Activated naive CD8-positive, alpha-beta T cell treated with anti-CD3 and anti-CD28 coated beads, Interleukin-2, amount 10 ng/mL, durations not matched to agents 7 days and 5 days (primary cell): ENCODE measurements around the gene HIPK2. TPM values are rescaled to one million over a fixed set of nuclear protein-coding genes. Genes with fewer than 3 reads are reported as not detected.

Experiments used
- ATAC-seq: fragments of 150-1000 bp; cut with Tn5 transposase; one replicate; pipeline ENCODE4 v1.10.0; 2021; ENCODE audit warnings: low read depth, moderate library complexity
- POLR2A ChIA-PET: fragments of 350-600 bp; sonication (Branson Sonifier 250); formaldehyde crosslinking; loops from one replicate; lab custom pipeline; 2021; ENCODE audit warnings: antibody characterized with exemption; lab: Charles Lee
- DNase-seq: peaks from one replicate; pipeline ENCODE4 v3.0.0; 2021
- H3K27ac Mint-ChIP-seq: one replicate; pipeline ENCODE4 v1.8.0; 2022; ENCODE audit warnings: mild to moderate bottlenecking, mixed read lengths
- H3K27me3 Mint-ChIP-seq: one replicate; pipeline ENCODE4 v1.8.0; 2022; ENCODE audit warnings: mild to moderate bottlenecking, moderate library complexity, mixed read lengths
- H3K36me3 Mint-ChIP-seq: one replicate; pipeline ENCODE4 v1.8.0; 2021; ENCODE audit warnings: mild to moderate bottlenecking, mixed read lengths
- H3K4me1 Mint-ChIP-seq: one replicate; pipeline ENCODE4 v1.8.0; 2021; ENCODE audit warnings: mixed read lengths
- H3K4me3 Mint-ChIP-seq: one replicate; pipeline ENCODE4 v1.8.0; 2022; ENCODE audit warnings: mild to moderate bottlenecking, moderate library complexity, mixed read lengths
- H3K9me3 Mint-ChIP-seq: one replicate; pipeline ENCODE4 v1.8.0; 2021; ENCODE audit warnings: mixed read lengths
- total RNA-seq, 2 experiments: library from RNA; stranded (reverse); gene quantifications; one replicate each; pipeline ENCODE4 v1.2.3, GENCODE V29; 2021

HIPK2 gene
- total RNA-seq, 2 experiments from 2014 or later: 18.4 to 19.5 TPM

DNA sequence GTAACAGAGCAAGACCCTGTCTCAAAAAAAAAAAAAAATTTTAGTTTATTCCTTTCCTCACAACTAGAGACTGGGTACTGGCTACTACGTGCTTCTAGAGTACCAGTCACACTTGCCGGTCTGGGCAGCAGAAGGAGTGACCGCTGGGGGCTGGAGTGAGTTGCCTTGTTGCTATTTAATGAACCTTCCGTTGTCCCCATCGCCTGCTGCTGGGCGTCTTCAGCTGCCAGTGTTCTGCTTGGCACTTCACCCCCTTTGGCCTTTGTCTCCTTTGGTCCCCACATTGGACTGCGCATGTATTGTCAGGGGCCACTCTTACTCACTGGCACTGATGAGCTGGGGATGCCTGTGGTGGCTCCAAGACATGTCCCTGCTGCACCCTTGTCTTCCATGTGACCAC lies 143.7 kb downstream of the HIPK2 start:
- Mint-ChIP-seq H3K4me3 (no peak overlapping the region), H3K36me3 (peaks cover 17% of the 10 kb centered on the region), H3K9me3 (no peaks in the 10 kb centered on the region), H3K4me1 (peaks cover 26% of the 10 kb centered on the region), H3K27me3 (no peaks in the 10 kb centered on the region), H3K27ac (no peak overlapping the region)
- ATAC-seq (no peak), DNase-seq (no peak)
- POLR2A ChIA-PET: no interaction called here

DNA sequence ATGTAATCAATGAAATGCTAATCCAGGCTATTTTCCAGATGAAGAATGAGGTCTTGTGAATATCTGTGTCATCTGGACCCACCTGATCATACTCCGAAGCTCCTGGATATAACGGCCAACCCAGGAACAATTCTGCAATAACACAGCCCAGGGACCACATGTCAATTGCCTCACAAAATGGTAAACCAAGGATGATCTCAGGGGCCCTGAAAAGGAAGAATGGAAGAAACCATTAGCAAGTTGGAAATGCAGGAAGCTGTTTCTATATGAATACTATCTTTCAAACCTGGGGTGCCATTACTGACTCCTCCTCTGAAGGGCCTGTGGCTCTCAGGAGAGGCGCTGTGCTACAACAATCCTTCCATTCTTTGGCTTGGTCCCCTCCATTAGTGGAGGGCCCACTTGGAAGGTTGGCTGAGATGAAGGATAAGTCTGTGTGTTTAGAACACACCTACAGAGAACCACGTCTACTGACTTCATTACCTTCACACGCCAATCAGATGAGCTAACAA lies 146.2 kb downstream of the HIPK2 start:
- POLR2A ChIA-PET: no interaction called here
- H3K36me3 Mint-ChIP-seq: peaks cover 30% of the 10 kb centered on the region

DNA sequence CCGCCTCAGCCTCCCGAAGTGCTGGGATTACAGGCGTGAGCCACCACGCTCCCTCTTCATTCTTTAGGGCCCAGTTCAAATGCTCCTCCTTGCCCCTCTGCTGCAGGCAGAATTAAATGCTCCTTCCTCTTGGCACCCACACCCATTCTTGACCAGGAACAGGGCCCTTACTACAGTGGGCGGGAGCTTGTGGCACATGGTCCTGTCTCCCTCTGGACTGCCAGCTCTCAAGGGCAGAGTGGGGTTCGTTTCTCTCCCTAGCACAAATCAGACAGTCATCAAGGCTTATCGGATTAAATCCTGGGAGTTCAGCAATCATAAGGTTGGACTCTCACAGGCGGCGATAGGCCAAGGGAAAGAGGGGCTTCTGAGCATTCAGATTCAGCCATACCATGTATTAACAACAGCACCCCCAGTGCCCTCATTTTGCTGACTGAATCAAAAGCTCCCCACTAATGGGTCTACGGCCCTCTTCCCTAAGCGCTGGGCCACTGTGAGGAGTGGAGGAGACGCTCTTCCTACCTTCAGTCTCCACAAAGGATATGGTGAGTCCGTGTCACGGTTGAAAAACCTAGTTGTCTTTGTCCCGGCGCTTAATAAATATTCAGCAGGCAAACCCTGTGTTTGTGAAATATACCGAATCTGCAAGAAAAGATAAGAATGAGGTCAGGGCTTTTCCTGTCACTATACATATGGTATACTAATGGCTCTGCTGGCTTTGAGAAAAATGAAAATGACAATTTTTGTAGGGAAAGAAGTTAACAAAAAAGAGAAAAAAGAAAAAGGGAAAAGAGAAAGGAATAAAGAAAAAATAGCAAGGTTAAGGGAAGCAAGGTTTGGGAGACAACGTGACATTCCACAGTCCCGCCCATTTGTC lies 146.9 kb downstream of the HIPK2 start:
- H3K4me1 Mint-ChIP-seq: peaks cover 39% of the 10 kb centered on the region
- peaks cover 30% of the 10 kb centered on the region for H3K36me3 Mint-ChIP-seq
- no peaks in the 10 kb centered on the region for H3K27me3 Mint-ChIP-seq
- no peak for ATAC-seq
- DNase-seq: no peak
- no peaks in the 10 kb centered on the region for H3K9me3 Mint-ChIP-seq
- POLR2A ChIA-PET: no interaction called here
- H3K27ac Mint-ChIP-seq: peak overlapping the region; percentile 16
- no peak overlapping the region for H3K4me3 Mint-ChIP-seq

More for the DNA sequence above, 146.2 kb downstream of the HIPK2 start:
- no peak overlapping the region for H3K4me3 Mint-ChIP-seq
- DNase-seq (no peak), ATAC-seq (no peak)
- peaks cover 40% of the 10 kb centered on the region for H3K4me1 Mint-ChIP-seq
- no peak overlapping the region for H3K27ac Mint-ChIP-seq
- no peaks in the 10 kb centered on the region for H3K9me3 Mint-ChIP-seq
- H3K27me3 Mint-ChIP-seq: no peaks in the 10 kb centered on the region

DNA sequence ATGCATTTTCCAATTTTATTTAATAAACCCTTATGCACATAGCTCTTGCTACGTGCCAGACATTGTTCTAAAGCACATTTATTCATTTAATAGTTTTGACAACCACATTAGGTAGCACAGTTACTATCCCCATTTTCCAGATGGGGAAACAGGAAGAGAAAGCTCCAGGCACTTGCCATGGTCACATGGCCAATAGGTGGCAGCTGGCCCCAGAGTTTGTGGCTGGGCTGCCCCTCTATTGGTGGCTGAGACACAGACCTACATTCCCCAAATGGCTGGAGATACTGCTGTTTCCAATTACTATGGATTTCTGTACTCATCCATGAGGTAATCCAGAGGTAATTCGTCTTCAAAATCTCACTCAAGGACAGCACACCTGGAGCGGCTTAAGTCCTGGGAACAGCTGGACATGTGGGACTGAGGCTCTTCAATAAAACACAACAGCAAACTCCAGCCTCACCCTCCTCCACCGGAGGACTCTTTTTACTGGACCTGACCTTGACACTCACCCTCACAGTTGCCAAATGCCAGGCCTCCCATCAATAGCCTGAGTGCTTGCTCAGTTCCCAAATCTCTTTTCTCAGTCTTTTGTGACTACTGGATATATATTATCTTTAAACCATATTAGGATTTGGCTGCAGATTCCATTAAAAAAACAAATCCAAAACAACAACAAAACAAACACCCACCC lies 148.3 kb downstream of the HIPK2 start:
- no peak overlapping the region for H3K4me3 Mint-ChIP-seq
- ATAC-seq: no peak
- H3K9me3 Mint-ChIP-seq: no peaks in the 10 kb centered on the region
- DNase-seq: no peak
- POLR2A ChIA-PET: no interaction called here
- H3K4me1 Mint-ChIP-seq: peaks cover 41% of the 10 kb centered on the region
- H3K36me3 Mint-ChIP-seq: peaks cover 41% of the 10 kb centered on the region
- no peak overlapping the region for H3K27ac Mint-ChIP-seq
- no peaks in the 10 kb centered on the region for H3K27me3 Mint-ChIP-seq

DNA sequence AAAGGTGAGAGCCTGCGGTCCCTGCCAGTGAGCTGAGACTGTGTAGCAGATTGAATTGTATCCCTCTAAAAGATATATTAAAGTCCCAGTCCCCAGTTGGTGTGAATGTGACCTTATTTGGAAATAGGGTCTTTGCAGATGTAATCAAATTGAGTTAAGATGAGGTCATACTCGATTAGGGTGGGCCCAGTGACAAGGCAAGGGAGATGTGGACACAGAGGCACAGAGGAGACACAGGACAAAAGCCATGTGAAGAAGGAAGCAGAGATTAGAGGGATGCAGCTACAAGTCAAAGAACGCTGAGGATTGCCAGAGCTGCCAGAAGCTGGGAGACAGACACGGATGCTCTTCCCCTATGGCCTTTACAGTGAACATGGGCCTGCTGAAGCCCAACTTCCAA lies 150.0 kb downstream of the HIPK2 start:
- peaks cover 46% of the 10 kb centered on the region for H3K4me1 Mint-ChIP-seq
- H3K9me3 Mint-ChIP-seq: no peaks in the 10 kb centered on the region
- POLR2A ChIA-PET: interaction anchor here (0.9 to 2.1 kb wide), 2 partner anchors 8 to 149 kb away, joined by 3 to 8 read pairs; no protein-coding TSS in a partner anchor
- H3K27me3 Mint-ChIP-seq: no peaks in the 10 kb centered on the region
- peak overlapping the region; percentile 88 for H3K27ac Mint-ChIP-seq
- peaks cover 44% of the 10 kb centered on the region for H3K36me3 Mint-ChIP-seq
- peak overlapping the region; percentile 20 for H3K4me3 Mint-ChIP-seq
- DNase-seq (no peak), ATAC-seq (no peak)

DNA sequence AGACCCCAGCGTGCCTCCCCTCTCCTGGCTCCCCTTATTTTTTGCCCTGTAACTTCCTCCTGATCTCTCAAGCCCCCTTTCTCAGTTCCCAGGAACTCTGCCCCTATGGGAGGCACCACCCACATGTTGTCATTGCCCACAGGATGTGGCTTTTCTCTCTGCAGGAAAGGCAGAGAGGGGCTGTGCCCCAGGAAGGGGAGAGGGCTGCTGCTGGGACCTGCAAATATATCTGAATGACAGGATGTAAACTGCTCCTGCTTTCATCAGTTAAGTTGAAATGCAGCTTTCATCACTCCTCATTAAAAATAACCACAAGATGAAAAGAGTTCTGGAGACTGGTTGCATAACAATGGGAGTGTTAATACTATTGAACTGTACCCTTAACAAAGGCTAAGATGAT lies 151.0 kb downstream of the HIPK2 start:
- POLR2A ChIA-PET: interaction anchor here (0.9 to 2.1 kb wide), 2 partner anchors 9 to 16 kb away, joined by 4 to 8 read pairs; no protein-coding TSS in a partner anchor
- peaks cover 44% of the 10 kb centered on the region for H3K36me3 Mint-ChIP-seq
- peak overlapping the region; percentile 88 for H3K27ac Mint-ChIP-seq
- H3K27me3 Mint-ChIP-seq: no peaks in the 10 kb centered on the region
- DNase-seq (no peak), ATAC-seq (peak; percentile 82)
- peaks cover 46% of the 10 kb centered on the region for H3K4me1 Mint-ChIP-seq
- no peaks in the 10 kb centered on the region for H3K9me3 Mint-ChIP-seq
- H3K4me3 Mint-ChIP-seq: peak overlapping the region; percentile 49

DNA sequence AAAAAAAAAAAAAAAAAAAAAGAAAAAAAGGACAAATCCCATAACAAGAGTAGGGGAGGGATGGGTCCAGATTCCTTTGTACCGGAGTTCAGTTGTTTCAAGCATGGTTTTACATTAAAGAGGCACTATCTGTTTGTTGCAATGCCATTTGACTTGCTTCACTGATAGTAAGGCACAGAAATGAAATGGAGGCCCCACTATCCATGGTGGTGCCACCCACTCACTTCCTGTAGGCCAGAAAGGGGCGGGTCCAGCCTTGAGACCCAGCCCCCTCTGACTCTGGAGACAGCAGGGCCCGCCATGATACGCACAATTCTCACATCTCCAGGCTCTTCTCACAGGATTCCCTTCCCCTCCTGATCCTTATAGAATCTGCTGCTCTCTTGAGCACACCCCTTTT lies 154.3 kb downstream of the HIPK2 start:
- ATAC-seq (no peak), DNase-seq (no peak)
- no peaks in the 10 kb centered on the region for H3K27me3 Mint-ChIP-seq
- no peak overlapping the region for H3K4me3 Mint-ChIP-seq
- peaks cover 27% of the 10 kb centered on the region for H3K36me3 Mint-ChIP-seq
- no peaks in the 10 kb centered on the region for H3K9me3 Mint-ChIP-seq
- H3K4me1 Mint-ChIP-seq: peaks cover 42% of the 10 kb centered on the region
- POLR2A ChIA-PET: no interaction called here
- no peak overlapping the region for H3K27ac Mint-ChIP-seq

DNA sequence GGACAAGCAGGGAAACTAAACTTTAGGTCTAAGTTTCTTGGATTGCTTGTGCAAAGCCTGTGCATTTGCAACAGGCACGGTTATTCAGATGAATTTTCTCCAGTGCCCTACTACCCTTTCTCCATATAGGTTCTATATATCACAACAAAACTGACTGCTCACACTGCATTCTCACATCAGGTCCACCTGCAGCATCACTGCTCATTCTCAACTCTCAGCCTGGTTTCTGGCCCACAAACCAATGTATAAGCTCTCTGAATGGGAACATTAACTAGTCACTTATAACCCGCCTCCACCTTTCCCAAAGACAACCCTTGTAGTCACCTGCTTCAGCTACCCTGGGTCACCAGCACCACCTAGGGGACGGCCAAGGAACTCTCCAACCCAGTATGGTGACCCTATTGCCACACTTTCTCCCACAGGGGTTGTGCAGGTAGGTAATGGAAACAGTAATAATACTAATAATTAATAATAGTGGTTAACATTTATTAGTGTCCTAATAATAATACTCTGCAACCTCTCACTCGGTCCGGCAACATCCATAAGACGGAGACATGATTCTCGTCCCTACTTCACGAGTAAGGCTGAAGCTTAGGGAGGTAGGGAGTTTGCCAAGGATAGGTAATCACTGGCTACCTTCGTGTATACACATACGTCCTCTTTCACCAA lies 157.0 kb downstream of the HIPK2 start:
- H3K4me1 Mint-ChIP-seq: peaks cover 21% of the 10 kb centered on the region
- peaks cover 14% of the 10 kb centered on the region for H3K36me3 Mint-ChIP-seq
- no peak overlapping the region for H3K27ac Mint-ChIP-seq
- H3K4me3 Mint-ChIP-seq: no peak overlapping the region
- peak; percentile 68 for DNase-seq
- no peaks in the 10 kb centered on the region for H3K9me3 Mint-ChIP-seq
- POLR2A ChIA-PET: no interaction called here
- H3K27me3 Mint-ChIP-seq: no peaks in the 10 kb centered on the region
- ATAC-seq: peak; percentile 67

DNA sequence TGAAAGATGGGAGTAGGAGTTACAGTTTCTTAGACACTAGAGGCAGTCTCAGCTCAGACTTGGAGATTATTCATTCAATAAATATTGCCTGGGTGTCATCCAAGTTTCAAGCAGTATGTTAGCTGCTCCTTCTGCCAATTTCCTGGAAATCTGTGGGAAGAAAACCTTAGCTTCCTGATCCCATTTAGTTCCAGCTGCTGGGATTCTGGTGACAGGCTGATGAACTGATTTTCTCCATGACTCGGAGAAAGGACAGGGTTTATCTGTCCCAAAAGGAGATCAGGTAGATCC lies 158.5 kb downstream of the HIPK2 start:
- peaks cover under 1% of the 10 kb centered on the region for H3K36me3 Mint-ChIP-seq
- H3K27ac Mint-ChIP-seq: no peak overlapping the region
- no peaks in the 10 kb centered on the region for H3K9me3 Mint-ChIP-seq
- H3K27me3 Mint-ChIP-seq: no peaks in the 10 kb centered on the region
- POLR2A ChIA-PET: no interaction called here
- H3K4me3 Mint-ChIP-seq: no peak overlapping the region
- H3K4me1 Mint-ChIP-seq: peaks cover 7% of the 10 kb centered on the region
- DNase-seq (no peak), ATAC-seq (no peak)

DNA sequence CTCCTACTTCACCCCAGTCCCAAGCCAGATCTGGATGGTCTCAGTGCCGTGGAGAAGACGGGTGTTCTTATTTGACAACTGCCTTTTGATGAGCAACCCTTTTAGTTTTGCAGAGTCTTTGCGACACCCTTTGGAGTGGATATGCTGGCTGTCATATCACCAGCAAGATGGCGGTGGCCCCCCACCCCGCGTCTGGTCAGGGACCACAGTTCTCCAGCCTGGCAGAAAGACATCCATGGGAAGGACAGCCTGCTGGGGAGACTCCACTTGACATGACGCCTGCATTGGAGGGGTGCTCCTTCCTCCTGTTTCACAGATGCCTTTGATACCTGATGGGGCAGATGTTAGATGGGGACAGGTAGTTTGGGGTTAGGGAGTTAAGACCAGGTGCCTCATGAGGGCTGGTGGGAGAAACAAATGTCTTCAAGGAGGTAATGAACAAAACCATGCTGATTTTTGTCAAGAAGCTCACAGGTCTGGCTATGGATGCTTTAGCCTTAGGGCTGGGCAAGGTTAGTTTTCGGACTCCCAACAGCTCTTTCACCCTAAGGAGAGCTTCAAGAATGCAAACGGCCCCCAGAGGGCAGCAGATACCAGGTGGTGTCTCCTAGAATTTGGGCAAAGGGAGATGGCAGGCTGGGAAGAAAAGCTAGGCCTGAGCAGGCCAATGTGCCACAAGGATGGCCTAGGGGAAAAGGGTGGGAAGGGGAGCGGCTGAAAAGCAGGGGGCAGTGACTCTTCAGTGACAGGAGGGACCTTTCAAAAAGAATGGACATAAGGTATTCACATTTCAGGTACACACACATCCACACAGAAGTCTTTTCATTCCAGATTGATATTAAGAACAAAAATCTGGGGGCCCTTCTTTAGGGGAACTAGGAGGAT lies 159.1 kb downstream of the HIPK2 start:
- Mint-ChIP-seq H3K9me3 (no peaks in the 10 kb centered on the region), H3K27ac (no peak overlapping the region), H3K4me3 (no peak overlapping the region), H3K36me3 (no peaks in the 10 kb centered on the region), H3K27me3 (no peaks in the 10 kb centered on the region), H3K4me1 (peaks cover 4% of the 10 kb centered on the region)
- DNase-seq (no peak), ATAC-seq (no peak)
- POLR2A ChIA-PET: no interaction called here

DNA sequence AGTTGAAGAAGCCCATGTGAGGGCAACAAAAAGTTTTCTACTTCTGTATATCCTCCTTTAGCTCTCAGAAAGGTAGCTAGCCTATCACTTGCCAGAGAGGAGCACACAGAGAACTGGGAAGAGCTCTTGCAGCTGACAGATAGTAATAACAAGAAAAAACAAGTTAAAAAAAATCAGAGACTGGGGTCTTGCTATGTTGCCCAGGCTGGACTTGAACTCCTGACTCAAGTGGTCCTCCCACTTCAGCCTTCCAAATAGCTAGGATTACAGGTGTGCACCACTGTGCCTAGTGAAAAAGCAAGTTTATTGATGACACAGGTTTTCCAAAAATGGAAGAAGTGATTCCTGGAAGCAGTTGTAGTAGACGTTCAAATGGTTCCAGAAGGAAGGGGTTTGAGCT lies 160.7 kb downstream of the HIPK2 start:
- POLR2A ChIA-PET: no interaction called here
- no peaks in the 10 kb centered on the region for H3K36me3 Mint-ChIP-seq

DNA sequence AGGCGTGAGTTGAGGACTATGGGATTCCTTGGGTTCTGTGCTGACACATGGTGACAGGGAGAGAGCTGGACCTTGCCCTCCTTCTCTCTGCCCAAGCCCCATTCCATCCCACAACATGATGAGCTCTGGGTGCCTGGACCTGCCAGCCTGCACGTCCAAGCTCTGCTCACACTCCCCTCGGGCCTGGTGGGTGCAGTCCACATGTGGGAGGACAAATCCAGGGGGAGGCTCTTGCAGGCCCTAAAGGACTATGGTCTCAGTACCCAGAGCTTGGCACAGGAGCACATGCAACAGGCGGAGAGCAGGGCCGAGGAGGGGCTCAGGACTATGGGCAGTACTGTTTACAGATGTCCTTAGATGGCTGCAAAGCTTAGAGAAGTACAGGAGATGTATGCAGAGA lies 162.9 kb downstream of the HIPK2 start:
- ATAC-seq (no peak), DNase-seq (no peak)
- Mint-ChIP-seq H3K4me3 (no peak overlapping the region), H3K27me3 (no peaks in the 10 kb centered on the region), H3K36me3 (peaks cover 2% of the 10 kb centered on the region), H3K4me1 (no peaks in the 10 kb centered on the region), H3K27ac (no peak overlapping the region), H3K9me3 (no peaks in the 10 kb centered on the region)
- POLR2A ChIA-PET: no interaction called here

More for the DNA sequence above, 160.7 kb downstream of the HIPK2 start:
- H3K27me3 Mint-ChIP-seq: no peaks in the 10 kb centered on the region
- ATAC-seq (no peak), DNase-seq (no peak)
- H3K27ac Mint-ChIP-seq: no peak overlapping the region
- no peaks in the 10 kb centered on the region for H3K9me3 Mint-ChIP-seq
- peaks cover 3% of the 10 kb centered on the region for H3K4me1 Mint-ChIP-seq
- H3K4me3 Mint-ChIP-seq: no peak overlapping the region
